Epidermal melanocyte (primary cell): ENCODE data around the gene PGA4.
"Not testable (repeated sequence)": the region's sequence is repeated elsewhere in the genome, so short reads cannot be mapped to it uniquely, and the experiment has no call there.

Experiments
- DNase-seq: peaks from one replicate; pipeline ENCODE4 v3.0.0; 2011; ENCODE audit warnings: low spot score; ENCODE audit not compliant: insufficient read length

PGA4 gene

DNA sequence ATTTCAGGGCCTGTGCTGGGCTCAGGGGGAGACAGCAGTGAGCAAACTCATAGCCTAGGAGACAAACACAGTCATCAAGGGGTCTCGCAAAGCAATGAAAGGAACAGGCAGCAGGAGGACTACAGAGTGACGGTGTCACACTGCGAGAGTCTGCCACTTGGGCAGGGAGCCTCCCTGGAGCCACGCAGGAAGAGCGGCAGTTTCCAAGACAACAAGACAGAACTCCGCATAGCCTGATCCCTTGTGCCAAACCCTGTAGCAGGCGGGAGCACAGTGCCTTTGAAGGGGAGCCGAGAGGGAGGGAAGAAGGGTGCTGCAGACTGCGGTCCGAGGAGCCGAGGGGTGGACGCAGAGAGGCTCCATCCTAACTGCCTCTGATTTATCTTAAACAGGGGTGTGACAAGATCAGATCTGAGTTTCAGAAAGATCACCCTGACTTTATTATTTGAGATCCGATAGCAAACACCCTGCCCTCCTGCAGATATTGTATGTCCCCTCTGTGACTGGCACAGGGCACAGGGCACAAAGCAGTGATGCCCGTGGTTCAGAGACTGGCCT, 17.6 kb upstream of the PGA4 start:
- not testable (repeated sequence) for DNase-seq

DNA sequence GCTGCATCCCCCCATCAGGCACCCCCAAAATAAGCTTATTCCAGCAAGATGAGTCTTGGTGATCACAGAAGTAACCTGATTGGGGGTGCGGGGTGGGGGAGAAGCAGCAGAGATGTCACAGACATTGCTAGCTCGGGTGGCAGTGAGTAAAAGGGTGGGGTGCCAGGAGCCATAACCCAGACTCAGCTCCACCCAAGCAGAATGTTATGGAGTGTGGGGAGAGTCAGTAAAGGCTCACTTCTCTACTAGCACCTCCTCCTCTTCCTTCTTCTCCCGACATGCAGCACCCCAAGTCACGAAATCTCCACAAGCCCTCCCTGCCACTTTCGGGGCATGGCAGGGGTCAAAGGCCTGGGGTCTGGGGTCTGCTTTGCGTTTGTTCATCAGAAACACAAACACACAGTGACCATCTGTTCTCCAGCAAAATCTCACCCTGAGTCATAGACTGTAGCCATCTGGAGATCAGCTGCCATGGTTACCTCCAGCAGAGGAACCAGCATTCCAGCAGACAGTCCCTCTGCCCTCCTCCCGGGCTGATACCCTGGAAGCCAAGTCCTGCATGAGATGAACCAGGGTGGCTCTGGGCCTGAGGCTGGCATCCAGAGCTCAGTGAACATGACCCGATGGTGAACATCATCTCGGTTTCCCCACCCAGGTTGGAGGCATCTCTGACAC, 14.4 kb upstream of the PGA4 start:
- not testable (repeated sequence) for DNase-seq

DNA sequence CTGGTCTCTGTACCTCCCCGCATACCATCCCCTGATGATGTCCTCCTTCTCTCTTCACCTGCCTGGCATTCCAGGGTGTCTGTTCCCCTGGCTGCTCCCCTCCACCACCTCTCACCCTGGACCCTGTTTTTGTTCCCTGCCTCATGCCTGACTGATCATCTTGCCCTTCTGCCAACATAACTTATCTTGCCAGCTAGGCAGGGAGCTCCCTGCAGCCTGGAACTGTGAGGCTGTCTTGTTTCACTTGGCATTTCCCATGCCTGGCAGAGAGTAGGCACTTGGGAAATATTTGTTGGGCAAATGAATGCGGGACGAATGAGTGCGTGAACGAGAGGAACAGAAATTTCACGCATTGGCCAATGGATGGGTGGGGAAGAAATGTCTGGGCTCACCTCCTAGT, 11.5 kb upstream of the PGA4 start:
- not testable (repeated sequence) for DNase-seq

DNA sequence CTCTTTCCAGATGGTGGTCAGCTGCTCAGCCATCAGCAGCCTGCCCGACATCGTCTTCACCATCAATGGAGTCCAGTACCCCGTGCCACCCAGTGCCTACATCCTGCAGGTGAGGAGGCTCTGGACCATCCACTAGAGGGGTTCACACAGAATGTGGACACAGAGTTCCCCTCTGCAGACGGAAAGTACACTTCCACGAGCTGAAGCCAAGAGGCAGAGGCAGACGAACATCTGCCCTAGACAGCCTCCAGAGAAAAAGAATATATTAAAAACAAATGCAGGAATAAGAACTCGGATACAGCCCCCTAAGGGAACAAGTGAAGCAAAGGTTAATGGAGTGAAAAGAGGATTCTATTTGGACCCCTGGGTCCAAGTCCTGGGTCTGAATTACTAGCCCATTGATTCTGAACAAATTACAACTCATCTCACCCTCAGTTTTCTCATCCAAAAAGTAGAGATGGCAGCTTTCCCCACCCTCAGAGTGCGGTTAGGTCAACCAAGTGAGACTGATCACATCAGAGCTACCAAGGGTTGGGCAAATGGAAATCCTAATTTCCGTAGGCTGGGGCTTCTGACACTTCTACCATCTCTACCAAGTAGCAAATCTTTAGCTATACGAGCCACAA, 10.7 kb upstream of the PGA4 start:
- DNase-seq = not testable (repeated sequence)

DNA sequence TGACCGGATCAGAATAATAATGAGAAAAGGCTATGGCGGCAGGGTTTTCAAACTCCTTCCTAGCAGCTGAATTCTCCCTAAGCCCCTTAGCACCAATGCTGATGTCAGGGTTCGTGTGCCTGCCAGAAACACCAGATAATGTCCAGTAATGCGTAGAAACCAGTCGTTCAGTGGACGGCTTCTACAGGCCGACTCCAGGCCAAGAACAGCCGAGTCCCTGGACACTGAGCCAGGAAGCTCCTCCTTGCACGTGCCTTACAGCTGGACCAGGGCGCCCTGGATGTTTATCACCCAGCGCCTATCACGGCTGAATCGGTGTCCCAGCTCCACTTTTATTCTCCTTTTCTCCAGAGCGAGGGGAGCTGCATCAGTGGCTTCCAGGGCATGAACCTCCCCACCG, 9.9 kb upstream of the PGA4 start:
- not testable (repeated sequence) for DNase-seq

DNA sequence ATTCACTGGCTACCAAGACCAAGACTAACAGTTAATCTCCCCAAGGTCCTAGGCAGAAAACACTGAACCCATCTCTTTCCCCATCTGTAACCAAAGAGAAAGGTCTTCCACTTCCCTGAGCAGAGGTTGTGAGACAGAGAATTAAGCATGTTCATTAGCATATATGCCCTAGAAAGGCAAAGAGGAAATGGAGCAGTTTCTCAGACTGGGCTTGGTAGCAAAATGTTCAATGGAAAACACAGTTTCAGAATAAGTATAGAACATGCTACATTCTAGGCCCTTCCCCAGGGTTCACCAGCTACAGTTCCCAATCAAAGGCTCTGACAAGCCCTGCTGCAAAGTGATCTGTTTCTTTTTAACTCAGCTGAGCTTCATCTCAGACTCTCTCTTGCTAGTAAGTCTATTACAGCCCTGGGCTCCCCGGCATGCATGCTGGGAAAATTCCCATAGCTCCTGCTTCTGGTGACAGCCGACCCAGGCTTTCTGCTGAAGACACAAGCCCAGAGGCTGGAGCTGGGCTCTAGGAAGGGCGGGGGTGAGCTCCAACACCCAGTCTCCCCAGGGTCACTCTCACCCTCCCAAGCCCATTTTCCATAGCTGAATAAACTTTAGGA, 8.3 kb upstream of the PGA4 start:
- not testable (repeated sequence) for DNase-seq

DNA sequence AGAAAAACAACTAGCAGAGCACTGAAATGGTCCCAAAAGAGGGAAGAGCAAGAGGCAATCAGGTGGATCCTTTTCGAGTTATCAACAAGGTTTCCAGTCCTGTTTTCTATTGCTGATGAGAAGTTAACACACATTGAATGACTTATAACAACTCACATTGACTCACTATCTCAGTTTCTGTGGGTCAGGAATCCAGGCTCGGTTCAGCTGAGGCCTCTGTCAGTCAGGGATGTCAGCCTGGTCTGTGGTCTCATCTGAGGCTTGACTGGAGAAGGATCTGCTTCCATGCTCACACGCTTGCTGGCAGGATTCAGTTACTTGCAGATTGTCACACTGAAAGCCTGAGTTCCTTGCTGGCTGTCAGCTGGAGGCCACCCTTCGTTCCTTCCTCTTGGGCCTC, 3.8 kb upstream of the PGA4 start:
- not testable (repeated sequence) for DNase-seq

DNA sequence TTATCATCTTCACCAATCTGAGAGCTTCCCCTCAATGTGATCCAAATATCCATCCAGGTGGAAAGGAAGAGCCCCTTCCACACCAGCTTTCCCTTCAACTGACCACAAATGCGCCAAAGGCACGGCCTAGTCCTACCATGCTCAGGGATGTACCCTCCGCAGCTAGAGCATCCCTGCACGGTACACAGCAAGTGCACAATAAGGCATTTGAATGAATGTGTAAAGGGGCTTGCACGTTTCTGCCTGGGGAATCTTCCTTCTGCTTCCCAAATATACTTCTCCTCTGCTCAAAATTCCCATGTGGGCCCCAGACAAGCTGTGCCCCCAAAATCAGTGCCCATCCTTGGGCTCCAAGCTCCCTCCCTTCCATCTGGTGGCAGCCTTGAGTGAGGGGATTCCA, 3.1 kb upstream of the PGA4 start:
- not testable (repeated sequence) for DNase-seq

DNA sequence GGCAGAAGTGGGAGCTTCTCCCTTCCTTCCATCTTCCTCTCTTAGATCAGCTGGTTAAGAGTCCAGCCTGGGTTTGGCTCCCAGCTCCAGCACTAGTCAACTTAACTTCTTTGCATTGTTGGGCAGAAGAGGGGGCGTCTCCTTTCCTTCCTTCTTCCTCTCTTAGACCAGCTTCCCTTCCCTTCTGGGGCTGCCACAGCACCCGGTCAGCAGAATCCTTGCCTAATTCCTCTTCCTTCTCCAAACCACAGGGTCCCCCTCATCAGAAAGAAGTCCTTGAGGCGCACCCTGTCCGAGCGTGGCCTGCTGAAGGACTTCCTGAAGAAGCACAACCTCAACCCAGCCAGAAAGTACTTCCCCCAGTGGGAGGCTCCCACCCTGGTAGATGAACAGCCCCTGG, 545 bp downstream of the PGA4 start:
- not testable (repeated sequence) for DNase-seq

DNA sequence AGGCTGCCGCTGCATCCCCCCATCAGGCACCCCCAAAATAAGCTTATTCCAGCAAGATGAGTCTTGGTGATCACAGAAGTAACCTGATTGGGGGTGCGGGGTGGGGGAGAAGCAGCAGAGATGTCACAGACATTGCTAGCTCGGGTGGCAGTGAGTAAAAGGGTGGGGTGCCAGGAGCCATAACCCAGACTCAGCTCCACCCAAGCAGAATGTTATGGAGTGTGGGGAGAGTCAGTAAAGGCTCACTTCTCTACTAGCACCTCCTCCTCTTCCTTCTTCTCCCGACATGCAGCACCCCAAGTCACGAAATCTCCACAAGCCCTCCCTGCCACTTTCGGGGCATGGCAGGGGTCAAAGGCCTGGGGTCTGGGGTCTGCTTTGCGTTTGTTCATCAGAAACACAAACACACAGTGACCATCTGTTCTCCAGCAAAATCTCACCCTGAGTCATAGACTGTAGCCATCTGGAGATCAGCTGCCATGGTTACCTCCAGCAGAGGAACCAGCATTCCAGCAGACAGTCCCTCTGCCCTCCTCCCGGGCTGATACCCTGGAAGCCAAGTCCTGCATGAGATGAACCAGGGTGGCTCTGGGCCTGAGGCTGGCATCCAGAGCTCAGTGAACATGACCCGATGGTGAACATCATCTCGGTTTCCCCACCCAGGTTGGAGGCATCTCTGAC, 4.5 kb downstream of the PGA4 start:
- DNase-seq = not testable (repeated sequence)

DNA sequence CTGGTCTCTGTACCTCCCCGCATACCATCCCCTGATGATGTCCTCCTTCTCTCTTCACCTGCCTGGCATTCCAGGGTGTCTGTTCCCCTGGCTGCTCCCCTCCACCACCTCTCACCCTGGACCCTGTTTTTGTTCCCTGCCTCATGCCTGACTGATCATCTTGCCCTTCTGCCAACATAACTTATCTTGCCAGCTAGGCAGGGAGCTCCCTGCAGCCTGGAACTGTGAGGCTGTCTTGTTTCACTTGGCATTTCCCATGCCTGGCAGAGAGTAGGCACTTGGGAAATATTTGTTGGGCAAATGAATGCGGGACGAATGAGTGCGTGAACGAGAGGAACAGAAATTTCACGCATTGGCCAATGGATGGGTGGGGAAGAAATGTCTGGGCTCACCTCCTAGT, 7.3 kb downstream of the PGA4 start:
- DNase-seq = not testable (repeated sequence)

DNA sequence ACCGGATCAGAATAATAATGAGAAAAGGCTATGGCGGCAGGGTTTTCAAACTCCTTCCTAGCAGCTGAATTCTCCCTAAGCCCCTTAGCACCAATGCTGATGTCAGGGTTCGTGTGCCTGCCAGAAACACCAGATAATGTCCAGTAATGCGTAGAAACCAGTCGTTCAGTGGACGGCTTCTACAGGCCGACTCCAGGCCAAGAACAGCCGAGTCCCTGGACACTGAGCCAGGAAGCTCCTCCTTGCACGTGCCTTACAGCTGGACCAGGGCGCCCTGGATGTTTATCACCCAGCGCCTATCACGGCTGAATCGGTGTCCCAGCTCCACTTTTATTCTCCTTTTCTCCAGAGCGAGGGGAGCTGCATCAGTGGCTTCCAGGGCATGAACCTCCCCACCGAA, 8.9 kb downstream of the PGA4 start:
- DNase-seq = not testable (repeated sequence)

DNA sequence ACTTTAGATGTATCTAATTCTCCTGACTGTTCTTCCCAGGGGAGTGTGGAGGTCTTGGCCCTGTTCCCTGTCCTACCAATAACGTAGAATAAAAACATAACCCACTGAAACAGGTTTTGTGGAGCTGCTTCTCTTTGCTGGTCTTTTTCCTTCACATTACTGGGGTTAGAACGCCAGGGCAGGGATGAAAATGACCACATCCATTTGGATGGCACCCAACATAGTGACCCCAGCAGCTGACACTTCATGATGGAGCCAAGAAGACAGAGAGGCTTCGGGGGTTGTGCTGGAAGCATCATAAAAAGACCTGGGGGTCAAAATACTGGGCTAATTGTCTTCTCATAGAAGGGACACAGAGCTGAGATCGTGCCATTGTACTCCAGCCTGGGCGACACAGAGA, 9.4 kb downstream of the PGA4 start:
- not testable (repeated sequence) for DNase-seq

DNA sequence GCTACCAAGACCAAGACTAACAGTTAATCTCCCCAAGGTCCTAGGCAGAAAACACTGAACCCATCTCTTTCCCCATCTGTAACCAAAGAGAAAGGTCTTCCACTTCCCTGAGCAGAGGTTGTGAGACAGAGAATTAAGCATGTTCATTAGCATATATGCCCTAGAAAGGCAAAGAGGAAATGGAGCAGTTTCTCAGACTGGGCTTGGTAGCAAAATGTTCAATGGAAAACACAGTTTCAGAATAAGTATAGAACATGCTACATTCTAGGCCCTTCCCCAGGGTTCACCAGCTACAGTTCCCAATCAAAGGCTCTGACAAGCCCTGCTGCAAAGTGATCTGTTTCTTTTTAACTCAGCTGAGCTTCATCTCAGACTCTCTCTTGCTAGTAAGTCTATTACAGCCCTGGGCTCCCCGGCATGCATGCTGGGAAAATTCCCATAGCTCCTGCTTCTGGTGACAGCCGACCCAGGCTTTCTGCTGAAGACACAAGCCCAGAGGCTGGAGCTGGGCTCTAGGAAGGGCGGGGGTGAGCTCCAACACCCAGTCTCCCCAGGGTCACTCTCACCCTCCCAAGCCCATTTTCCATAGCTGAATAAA, 10.5 kb downstream of the PGA4 start:
- not testable (repeated sequence) for DNase-seq

DNA sequence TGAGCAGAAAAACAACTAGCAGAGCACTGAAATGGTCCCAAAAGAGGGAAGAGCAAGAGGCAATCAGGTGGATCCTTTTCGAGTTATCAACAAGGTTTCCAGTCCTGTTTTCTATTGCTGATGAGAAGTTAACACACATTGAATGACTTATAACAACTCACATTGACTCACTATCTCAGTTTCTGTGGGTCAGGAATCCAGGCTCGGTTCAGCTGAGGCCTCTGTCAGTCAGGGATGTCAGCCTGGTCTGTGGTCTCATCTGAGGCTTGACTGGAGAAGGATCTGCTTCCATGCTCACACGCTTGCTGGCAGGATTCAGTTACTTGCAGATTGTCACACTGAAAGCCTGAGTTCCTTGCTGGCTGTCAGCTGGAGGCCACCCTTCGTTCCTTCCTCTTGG, 15.0 kb downstream of the PGA4 start:
- DNase-seq = not testable (repeated sequence)

DNA sequence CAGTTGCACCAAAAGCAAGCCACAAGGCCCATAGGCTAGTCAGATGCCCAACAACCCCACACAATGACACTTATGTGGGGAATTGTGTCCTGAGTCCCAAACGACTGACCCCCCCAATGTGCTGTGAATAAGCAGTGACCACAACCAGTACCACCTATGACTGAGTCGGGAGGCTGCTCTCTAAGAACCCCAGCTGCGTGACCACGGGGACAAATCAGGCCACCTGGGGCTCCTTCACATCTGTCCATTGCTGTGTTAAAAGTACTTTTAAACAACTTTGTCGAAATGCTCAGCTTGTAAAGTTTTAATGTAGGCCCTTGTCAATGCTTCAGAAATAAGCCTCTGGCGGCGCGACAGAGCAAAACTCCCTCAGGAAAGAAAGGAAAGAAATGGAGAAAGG, 18.1 kb downstream of the PGA4 start:
- DNase-seq = not testable (repeated sequence)

DNA sequence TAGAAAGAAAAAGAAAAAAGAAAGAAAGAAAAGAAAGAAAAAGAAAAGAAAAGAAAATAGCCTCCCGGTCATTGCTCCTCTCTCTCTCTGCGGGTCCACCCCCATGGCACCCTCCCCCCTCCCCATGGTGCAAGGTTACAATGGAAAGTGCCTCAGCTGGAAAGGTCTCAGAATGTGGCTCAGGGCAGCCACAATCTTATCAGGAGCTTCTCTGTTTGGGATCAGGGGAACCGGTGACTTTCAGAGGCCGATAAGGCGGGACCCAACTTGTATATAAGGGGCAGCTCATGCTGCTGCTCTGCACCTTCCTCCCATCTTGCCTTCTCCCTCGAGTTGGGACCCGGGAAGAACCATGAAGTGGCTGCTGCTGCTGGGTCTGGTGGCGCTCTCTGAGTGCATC, 18.7 kb downstream of the PGA4 start, which contains the start of gene PGA5:
Gene PGA5, plus strand, starts transcription at position 301 of the 400 bp plus-strand sequence. Its CDS starts 52 bp downstream, at position 353.
- DNase-seq = not testable (repeated sequence)

DNA sequence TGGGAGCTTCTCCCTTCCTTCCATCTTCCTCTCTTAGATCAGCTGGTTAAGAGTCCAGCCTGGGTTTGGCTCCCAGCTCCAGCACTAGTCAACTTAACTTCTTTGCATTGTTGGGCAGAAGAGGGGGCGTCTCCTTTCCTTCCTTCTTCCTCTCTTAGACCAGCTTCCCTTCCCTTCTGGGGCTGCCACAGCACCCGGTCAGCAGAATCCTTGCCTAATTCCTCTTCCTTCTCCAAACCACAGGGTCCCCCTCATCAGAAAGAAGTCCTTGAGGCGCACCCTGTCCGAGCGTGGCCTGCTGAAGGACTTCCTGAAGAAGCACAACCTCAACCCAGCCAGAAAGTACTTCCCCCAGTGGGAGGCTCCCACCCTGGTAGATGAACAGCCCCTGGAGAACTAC, 19.4 kb downstream of the PGA4 start:
- DNase-seq = not testable (repeated sequence)

DNA sequence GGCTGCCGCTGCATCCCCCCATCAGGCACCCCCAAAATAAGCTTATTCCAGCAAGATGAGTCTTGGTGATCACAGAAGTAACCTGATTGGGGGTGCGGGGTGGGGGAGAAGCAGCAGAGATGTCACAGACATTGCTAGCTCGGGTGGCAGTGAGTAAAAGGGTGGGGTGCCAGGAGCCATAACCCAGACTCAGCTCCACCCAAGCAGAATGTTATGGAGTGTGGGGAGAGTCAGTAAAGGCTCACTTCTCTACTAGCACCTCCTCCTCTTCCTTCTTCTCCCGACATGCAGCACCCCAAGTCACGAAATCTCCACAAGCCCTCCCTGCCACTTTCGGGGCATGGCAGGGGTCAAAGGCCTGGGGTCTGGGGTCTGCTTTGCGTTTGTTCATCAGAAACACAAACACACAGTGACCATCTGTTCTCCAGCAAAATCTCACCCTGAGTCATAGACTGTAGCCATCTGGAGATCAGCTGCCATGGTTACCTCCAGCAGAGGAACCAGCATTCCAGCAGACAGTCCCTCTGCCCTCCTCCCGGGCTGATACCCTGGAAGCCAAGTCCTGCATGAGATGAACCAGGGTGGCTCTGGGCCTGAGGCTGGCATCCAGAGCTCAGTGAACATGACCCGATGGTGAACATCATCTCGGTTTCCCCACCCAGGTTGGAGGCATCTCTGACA, 23.3 kb downstream of the PGA4 start:
- DNase-seq = not testable (repeated sequence)

DNA sequence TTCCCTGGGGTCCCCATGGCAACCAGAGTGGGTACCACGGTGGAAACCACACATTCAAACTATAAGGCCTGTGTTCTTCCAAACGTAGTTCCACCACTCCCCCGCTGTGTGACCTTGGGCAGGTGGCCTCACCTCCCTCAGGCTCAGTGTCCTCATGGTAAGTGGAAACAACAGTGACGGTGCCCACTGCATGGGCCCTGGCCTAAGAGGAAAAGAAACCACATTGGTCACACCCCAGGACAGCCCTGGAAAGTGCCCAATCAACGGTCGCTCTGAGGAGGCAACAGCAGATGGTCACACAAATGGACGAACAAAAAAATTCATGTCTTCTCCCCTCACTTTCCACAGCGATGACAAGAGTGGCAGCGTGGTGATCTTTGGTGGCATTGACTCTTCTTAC, 25.9 kb downstream of the PGA4 start:
- DNase-seq = not testable (repeated sequence)

DNA sequence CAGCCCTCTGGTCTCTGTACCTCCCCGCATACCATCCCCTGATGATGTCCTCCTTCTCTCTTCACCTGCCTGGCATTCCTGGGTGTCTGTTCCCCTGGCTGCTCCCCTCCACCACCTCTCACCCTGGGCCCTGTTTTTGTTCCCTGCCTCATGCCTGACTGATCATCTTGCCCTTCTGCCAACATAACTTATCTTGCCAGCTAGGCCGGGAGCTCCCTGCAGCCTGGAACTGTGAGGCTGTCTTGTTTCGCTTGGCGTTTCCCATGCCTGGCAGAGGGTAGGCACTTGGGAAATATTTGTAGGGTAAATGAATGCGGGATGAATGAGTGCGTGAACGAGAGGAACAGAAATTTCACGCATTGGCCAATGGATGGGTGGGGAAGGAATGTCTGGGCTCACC, 27.1 kb downstream of the PGA4 start:
- DNase-seq = not testable (repeated sequence)
